IMR-90 (cell line): ENCODE measurements around the gene PRAF2. TPM values are rescaled to one million over a fixed set of nuclear protein-coding genes. Genes with fewer than 3 reads are reported as not detected.

Experiments used
- ATAC-seq: fragments of 200-7000 bp; cut with Tn5 transposase; 2 replicates; pipeline ENCODE4 v1.9.1; 2020; ENCODE audit warnings: low read depth, mild to moderate bottlenecking, moderate library complexity
- BruUV-seq: library from RNA; stranded (reverse); fragments of 400-500 nt; replicated peaks from 2 replicates; lab custom pipeline; 2021; lab: Mats Ljungman, UMichigan
- CTCF ChIA-PET: fragments of 300-600 bp; formaldehyde crosslinking; extraction: SDS; loops from one replicate; lab custom pipeline; 2021; ENCODE audit warnings: antibody characterized with exemption; lab: Yijun Ruan, JAX
- POLR2A ChIA-PET: fragments of 300-600 bp; sonication (Branson Sonifier 250); formaldehyde crosslinking; loops from one replicate; lab custom pipeline; 2022; ENCODE audit warnings: antibody characterized with exemption; ENCODE audit not compliant: unreplicated experiment; lab: Charles Lee
- DNase-seq: peaks from one replicate; pipeline ENCODE4 v3.0.0; 2013
- H2AFZ ChIP-seq: replicated peaks from 2 replicates; pipeline ENCODE3; 2013; ENCODE audit warnings: low read length, mild to moderate bottlenecking; ENCODE audit not compliant: poor library complexity
- H2AK5ac ChIP-seq: 2 replicates; pipeline ENCODE4 v1.6.1; 2013; ENCODE audit warnings: low read depth, low read length, inconsistent platforms
- H2AK9ac ChIP-seq: replicated peaks from 2 replicates; pipeline ENCODE3; 2013; ENCODE audit warnings: mild to moderate bottlenecking, low read depth, low read length, moderate library complexity; ENCODE audit not compliant: poor library complexity
- H2BK120ac ChIP-seq: 2 replicates; pipeline ENCODE4 v1.6.1; 2013; ENCODE audit warnings: low read depth, low read length, inconsistent platforms
- H2BK15ac ChIP-seq: 3 replicates; pipeline ENCODE4 v1.6.1; 2013; ENCODE audit warnings: low read depth, low read length, inconsistent platforms
- H2BK20ac ChIP-seq: 2 replicates; pipeline ENCODE4 v1.6.1; 2013; ENCODE audit warnings: low read depth, mild to moderate bottlenecking, inconsistent platforms, low read length, moderate library complexity
- H2BK5ac ChIP-seq: 2 replicates; pipeline ENCODE4 v1.6.1; 2013; ENCODE audit warnings: mild to moderate bottlenecking, low read depth, low read length, inconsistent platforms; ENCODE audit not compliant: poor library complexity, severe bottlenecking
- H3K14ac ChIP-seq: replicated peaks from 2 replicates; pipeline ENCODE4 v1.6.1; 2013; ENCODE audit warnings: low read depth, low read length, inconsistent platforms
- H3K18ac ChIP-seq: 2 replicates; pipeline ENCODE4 v1.6.1; 2013; ENCODE audit warnings: low read depth, low read length, control low read depth
- H3K23ac ChIP-seq: 2 replicates; pipeline ENCODE4 v1.6.1; 2013; ENCODE audit warnings: low read depth, low read length, inconsistent platforms
- H3K27ac ChIP-seq: 2 replicates; pipeline ENCODE4 v1.5.1; 2013; ENCODE audit warnings: mild to moderate bottlenecking, control low read depth, low read length; ENCODE audit not compliant: insufficient read depth
- H3K27me3 ChIP-seq: 2 replicates; pipeline ENCODE4 v1.6.1; 2013; ENCODE audit warnings: low read length; ENCODE audit not compliant: control insufficient read depth, insufficient read depth
- H3K36me3 ChIP-seq: 2 replicates; pipeline ENCODE4 v1.6.1; 2013; ENCODE audit warnings: low read length, mixed read lengths; ENCODE audit not compliant: control insufficient read depth, insufficient read depth
- H3K4ac ChIP-seq: 2 replicates; pipeline ENCODE4 v1.6.1; 2013; ENCODE audit warnings: low read depth, low read length, inconsistent platforms
- H3K4me1 ChIP-seq: 2 replicates; pipeline ENCODE4 v1.6.1; 2013; ENCODE audit warnings: low read length, mixed read lengths; ENCODE audit not compliant: control insufficient read depth, insufficient read depth
- H3K4me2 ChIP-seq: 2 replicates; pipeline ENCODE4 v1.6.1; 2013; ENCODE audit warnings: low read depth, mild to moderate bottlenecking, control low read depth, low read length, moderate library complexity
- H3K4me3 ChIP-seq: 2 replicates; pipeline ENCODE4 v1.5.1; 2013; ENCODE audit warnings: low read depth, mild to moderate bottlenecking, control low read depth, low read length, moderate library complexity; ENCODE audit not compliant: insufficient read depth
- H3K56ac ChIP-seq: 2 replicates; pipeline ENCODE4 v1.6.1; 2013; ENCODE audit warnings: low read length, inconsistent platforms; ENCODE audit not compliant: insufficient read depth; ENCODE audit errors: extremely low read depth
- H3K79me1 ChIP-seq, 2 experiments: 2 replicates each; pipeline ENCODE4 v1.6.1; 2013; ENCODE audit warnings: low read length in 2 of 2, inconsistent platforms in 1 of 2, low read depth in 1 of 2
- H3K9ac ChIP-seq: 2 replicates; pipeline ENCODE4 v1.6.1; 2013; ENCODE audit warnings: low read depth, low read length, control low read depth
- H3K9me1 ChIP-seq: 2 replicates; pipeline ENCODE4 v1.6.1; 2013; ENCODE audit warnings: low read length, inconsistent platforms; ENCODE audit not compliant: insufficient read depth
- H3K9me3 ChIP-seq: 2 replicates; pipeline ENCODE4 v1.6.1; 2013; ENCODE audit warnings: low read length; ENCODE audit not compliant: control insufficient read depth, insufficient read depth
- H4K20me1 ChIP-seq: 2 replicates; pipeline ENCODE4 v1.6.1; 2013; ENCODE audit warnings: low read length, inconsistent platforms; ENCODE audit not compliant: insufficient read depth
- H4K5ac ChIP-seq: 2 replicates; pipeline ENCODE4 v1.6.1; 2013; ENCODE audit warnings: mild to moderate bottlenecking, low read depth, low read length, control low read depth
- H4K8ac ChIP-seq, 2 experiments: 2 replicates each; pipeline ENCODE4 v1.6.1; 2013; ENCODE audit warnings: low read depth in 2 of 2, low read length in 2 of 2, control low read depth in 1 of 2, inconsistent platforms in 1 of 2
- H4K91ac ChIP-seq: 2 replicates; pipeline ENCODE4 v1.6.1; 2013; ENCODE audit warnings: low read depth, low read length, inconsistent platforms; ENCODE audit not compliant: insufficient read depth
- BHLHE40 ChIP-seq: fragments of 150-350 bp; IDR thresholded peaks from 2 replicates; pipeline ENCODE4 v1.6.1; 2016; ENCODE audit warnings: mild to moderate bottlenecking, low read depth, low read length
- FOS ChIP-seq: fragments of 150-350 bp; IDR thresholded peaks from 2 replicates; pipeline ENCODE4 v1.6.1; 2016; ENCODE audit warnings: low read depth, low read length
- MAFK ChIP-seq: IDR thresholded peaks from 2 replicates; pipeline ENCODE4 v1.6.1; 2012; ENCODE audit warnings: low read depth, low read length, improper control_type of control experiment
- MAZ ChIP-seq: IDR thresholded peaks from 2 replicates; pipeline ENCODE4 v1.6.1; 2012; ENCODE audit warnings: low read depth, mild to moderate bottlenecking, low read length, improper control_type of control experiment, moderate library complexity, borderline replicate concordance
- MXI1 ChIP-seq: IDR thresholded peaks from 2 replicates; pipeline ENCODE4 v1.6.1; 2012; ENCODE audit warnings: low read depth, mild to moderate bottlenecking, low read length, moderate library complexity, borderline replicate concordance
- NFE2L2 ChIP-seq: fragments of 150-350 bp; IDR thresholded peaks from 2 replicates; pipeline ENCODE4 v1.6.1; 2016; ENCODE audit warnings: low read depth, mild to moderate bottlenecking, low read length
- RAD21 ChIP-seq: IDR thresholded peaks from 2 replicates; pipeline ENCODE4 v1.6.1; 2012; ENCODE audit warnings: low read length, improper control_type of control experiment
- SMC3 ChIP-seq: fragments of 150-350 bp; IDR thresholded peaks from 2 replicates; pipeline ENCODE4 v1.6.1; 2016; ENCODE audit warnings: low read depth, mild to moderate bottlenecking, antibody characterized with exemption, low read length, moderate library complexity
- USF2 ChIP-seq: fragments of 150-350 bp; IDR thresholded peaks from 2 replicates; pipeline ENCODE4 v1.6.1; 2017; ENCODE audit warnings: mild to moderate bottlenecking, antibody characterized with exemption, low read length, low read depth
- WGBS, 2 experiments: methylation state at CpG; one replicate each; pipeline versions ENCODE4 v1.1.5 to v1.1.7; 2013; ENCODE audit warnings: missing lambda C conversion rate in 2 of 2; ENCODE audit not compliant: insufficient read length in 1 of 2; ENCODE audit errors: extremely low coverage in 2 of 2; 5-methylcytosine and 5-hydroxymethylcytosine counted together
- dilution Hi-C: fragments of 300-500 bp; cut with HindIII; formaldehyde crosslinking; loops from one replicate; pipeline ENCODE4 v1.14.3; 2018; ENCODE audit warnings: low sequenced_read_pairs; ENCODE audit not compliant: unreplicated experiment
- in situ Hi-C: fragments of 300-500 bp; cut with MboI; formaldehyde crosslinking; loops from 3 replicates; pipeline ENCODE4 v1.14.3; 2019; ENCODE audit warnings: low sequenced_read_pairs, inconsistent platforms, mixed read lengths
- intact Hi-C: fragments of 100-400 bp; cut with micrococcal nuclease; formaldehyde crosslinking; loops from 2 replicates; pipeline ENCODE4 v1.10.0; 2022
- polyA plus RNA-seq, 3 experiments: library from polyadenylated mRNA; depleted of rRNA; stranded (reverse); fragments of >200 nt; gene quantifications; 2 replicates each; pipeline ENCODE4 v1.2.3, GENCODE V29; 2012; ENCODE audit warnings: low replicate concordance in 1 of 3
- total RNA-seq: library from RNA; depleted of rRNA; stranded (reverse); fragments of >200 nt; gene quantifications from 2 replicates; pipeline ENCODE4 v1.2.3, GENCODE V29; 2012

The PRAF2 gene
- total and polyA plus RNA-seq, 2 of the 4 experiments (the other 2 are of a cell fraction): 3.8 to 65.5 TPM

GRCh38 chrX:49042581-49043219 lies 31.1 kb downstream of the PRAF2 start:
- in situ Hi-C loops (no loop called here), intact Hi-C loops (loop anchor here (1.0 to 5.0 kb wide), 6 partner anchors 32 to 125 kb away; partner anchors contain the start of genes GRIPAP1, PIM2 and PRAF2), dilution Hi-C loops (no loop called here)
- Histone ChIP-seq H2AK9ac (peak overlapping the region; percentile 99), H2BK120ac (peak overlapping the region; percentile 95), H2AK5ac (peak overlapping the region; percentile 95), H2BK5ac (peak overlapping the region; percentile 96), H3K27ac (peak overlapping the region; percentile 98), H4K8ac (peak overlapping the region; percentile 84 to 93), H3K4me2 (peak overlapping the region; percentile 94), H3K9ac (peak overlapping the region; percentile 90), H4K20me1 (no peaks in the 10 kb centered on the region), H2BK15ac (peak overlapping the region; percentile 66; the same call in 2 of the 3 replicates), H3K23ac (peak overlapping the region; percentile 100), H3K4ac (peak overlapping the region; percentile 100), H3K9me1 (no peaks in the 10 kb centered on the region), H3K4me3 (peak overlapping the region; percentile 60), H3K4me1 (peaks cover 15% of the 10 kb centered on the region), H3K18ac (peak overlapping the region; percentile 77), H3K9me3 (no peaks in the 10 kb centered on the region), H3K27me3 (no peaks in the 10 kb centered on the region), H2AFZ (peak overlapping the region; percentile 66), H4K5ac (peak overlapping the region; percentile 82), H3K36me3 (peaks cover 22% of the 10 kb centered on the region), H4K91ac (peak overlapping the region; percentile 98), H3K79me1 (peaks cover 0 to 23% of the 10 kb centered on the region in 2 experiments; a peak in 2 of 4 replicates), H3K14ac (peak overlapping the region; percentile 96), H2BK20ac (peak overlapping the region; percentile 36), H3K56ac (peak overlapping the region; percentile 99)
- DNase-seq: no peak
- no TSS peak for BruUV-seq
- ChIA-PET POLR2A (interaction anchor here (0.7 to 1.2 kb wide), 2 partner anchors 40 to 84 kb away, joined by 3 to 13 read pairs; partner anchors contain the start of gene GRIPAP1), CTCF (no interaction called here)
- no peak; the same call in 1 of the 2 replicates for ATAC-seq
- no peak for TF ChIP-seq USF2
- no peak for TF ChIP-seq MXI1
- TF ChIP-seq BHLHE40: no peak
- TF ChIP-seq MAZ: no peak
- TF ChIP-seq RAD21: no peak
- TF ChIP-seq SMC3: no peak
- no peak for TF ChIP-seq FOS
- TF ChIP-seq MAFK: no peak
- TF ChIP-seq NFE2L2: no peak
- 22% methylated on average over 12 of the region's 29 CpGs; no CpG with 5 or more reads in 1 of the 2 experiments for WGBS, 2 experiments
